GM12873 (cell line): ENCODE results near the gene OSBPL3.

ENCODE experiments used
- CTCF ChIP-seq: IDR thresholded peaks from 2 replicates; pipeline ENCODE4 v1.5.1; 2012; ENCODE audit warnings: low read depth, mild to moderate bottlenecking, moderate library complexity, low read length, control low read depth; ENCODE audit not compliant: insufficient read depth; ENCODE audit errors: missing control alignments

Gene OSBPL3

DNA sequence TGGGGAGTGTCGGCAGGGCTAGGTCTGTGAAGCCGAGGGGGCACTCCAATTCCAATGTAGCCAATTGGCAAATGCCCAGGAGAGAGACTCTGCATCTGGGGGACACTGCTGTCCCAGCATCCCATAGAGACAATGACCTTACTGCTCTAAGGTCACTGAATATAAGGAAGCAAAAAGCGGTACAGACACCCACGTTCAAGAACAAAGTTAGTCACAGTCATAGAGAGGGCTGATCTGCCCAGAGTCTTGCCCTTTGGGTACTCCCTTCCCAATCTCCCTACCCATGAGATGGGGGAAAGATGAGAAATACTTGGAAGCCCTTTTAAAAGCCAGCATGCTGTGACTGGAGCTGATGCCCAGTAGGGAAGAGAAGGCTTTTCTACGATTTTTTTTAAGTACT is 146.4 kb downstream of the OSBPL3 start:
- no peak for TF ChIP-seq CTCF

GRCh38 chr7:24831240-24831639 is 148.7 kb downstream of the OSBPL3 start:
- TF ChIP-seq CTCF = no peak

- no peak for TF ChIP-seq CTCF
These were observed 149.4 kb downstream of the OSBPL3 start for GRCh38 chr7:24830440-24831050.

DNA sequence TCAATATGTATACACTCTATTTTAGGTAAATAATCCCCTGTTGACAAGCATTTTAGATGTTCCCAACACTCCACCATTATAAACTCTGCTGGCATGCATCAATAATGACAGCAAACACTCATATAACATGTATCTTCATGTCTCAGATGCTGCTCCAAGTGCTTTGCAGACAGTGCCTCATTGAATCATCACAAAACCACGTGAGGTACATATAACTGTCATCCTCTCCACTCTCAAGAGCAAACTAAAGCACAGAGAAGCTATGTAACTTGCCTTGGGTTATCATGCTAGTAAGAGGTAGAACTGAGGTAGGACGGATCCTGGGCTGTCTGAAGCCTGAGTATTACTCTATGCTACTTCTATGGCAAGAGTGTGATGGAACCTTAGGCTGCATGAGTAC is 150.2 kb downstream of the OSBPL3 start:
- TF ChIP-seq CTCF = no peak

DNA sequence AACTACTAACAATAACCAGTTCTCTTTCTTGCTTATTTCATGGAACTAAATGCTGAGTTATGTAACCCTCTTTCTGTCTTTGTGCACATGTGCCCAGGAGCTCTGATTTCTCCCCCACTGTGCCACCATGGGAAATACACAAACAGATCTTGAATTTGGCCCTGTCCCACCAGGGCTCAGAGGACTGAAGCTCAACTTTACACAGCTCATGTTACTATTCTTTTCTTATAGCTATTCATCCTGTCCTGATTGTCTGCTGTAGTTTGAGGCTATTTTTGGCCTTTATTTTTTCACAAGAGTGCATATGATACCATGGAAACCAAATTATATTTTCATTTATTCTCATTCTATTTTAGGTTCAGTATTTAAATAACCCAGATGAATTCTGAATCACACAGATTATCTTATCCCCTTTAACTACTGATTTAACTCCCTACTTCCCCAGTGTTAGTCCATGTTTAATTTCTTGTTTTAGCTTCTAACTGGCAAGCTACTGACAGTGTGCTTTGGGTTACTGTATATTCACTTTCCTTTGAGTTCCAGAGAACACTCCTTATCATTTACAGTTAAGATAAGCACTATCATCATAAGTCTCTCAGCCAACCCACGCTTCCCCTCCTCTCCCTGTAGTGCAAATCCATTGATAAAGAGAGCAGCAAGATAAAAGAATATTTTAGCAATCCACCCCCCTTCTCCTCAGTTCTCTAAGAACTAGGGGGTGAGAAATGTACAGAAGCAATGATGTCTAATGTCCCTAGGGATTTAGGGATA is 150.9 kb downstream of the OSBPL3 start:
- TF ChIP-seq CTCF = no peak

DNA sequence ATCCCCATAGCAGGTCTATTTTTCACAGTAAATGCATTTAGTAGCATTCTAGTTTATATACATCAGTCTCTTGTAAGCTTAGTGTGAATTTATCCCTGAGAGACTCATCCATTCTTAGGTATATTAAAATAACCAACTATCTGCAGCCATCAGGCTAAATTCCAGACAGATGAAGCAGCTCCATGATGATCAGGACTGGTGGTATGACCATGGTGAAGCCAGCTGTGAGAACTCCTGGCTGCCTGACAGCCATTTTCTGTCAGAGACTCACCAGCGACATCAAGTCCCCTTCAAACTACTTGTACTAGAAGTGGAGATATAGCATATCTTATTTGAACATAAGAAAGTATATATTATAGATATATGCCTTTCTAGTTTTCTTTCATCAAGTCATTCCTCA is 152.4 kb downstream of the OSBPL3 start:
- TF ChIP-seq CTCF = no peak

DNA sequence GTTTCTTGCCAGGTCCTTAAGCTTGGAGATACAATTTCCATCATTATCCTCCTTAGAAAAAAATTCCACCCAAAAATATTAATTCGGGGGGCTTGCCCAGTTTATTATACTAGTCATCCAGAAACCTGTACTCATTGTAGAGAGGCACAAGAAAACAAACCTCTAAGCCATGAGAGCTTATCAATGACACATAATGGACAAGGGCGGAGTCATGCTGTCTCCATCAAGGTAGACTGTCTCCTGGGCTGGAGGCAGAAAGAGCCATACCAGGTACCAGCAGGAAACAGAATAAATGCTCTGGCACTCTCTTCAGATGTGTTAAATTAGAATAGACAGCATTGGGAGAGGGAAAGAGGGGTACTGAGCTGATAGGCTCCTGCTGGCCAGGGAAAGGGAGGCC is 153.0 kb downstream of the OSBPL3 start:
- no peak for TF ChIP-seq CTCF
